Stimulated activated CD4-positive, alpha-beta T cell treated with anti-CD3 and anti-CD28 coated beads, Interleukin-15, amount 100 ng/mL, for 24 hours (primary cell): ENCODE data around the gene EMC9.
"Not testable (repeated sequence)": the region's sequence is repeated elsewhere in the genome, so short reads cannot be mapped to it uniquely, and the experiment has no call there.

Experiments used
- DNase-seq: peaks from one replicate; pipeline ENCODE4 v3.0.0-alpha.2; 2020

Gene EMC9

GRCh38 chr14:24106672-24107271 lies 34.6 kb downstream of the EMC9 start:
- no peak for DNase-seq

- DNase-seq: not testable (repeated sequence)
Observed at GRCh38 chr14:24105609-24106239, 35.7 kb downstream of the EMC9 start.

GRCh38 chr14:24103451-24103850 lies 37.9 kb downstream of the EMC9 start:
- no peak for DNase-seq

GRCh38 chr14:24102357-24103048 lies 38.9 kb downstream of the EMC9 start:
- no peak for DNase-seq

- no peak for DNase-seq
Observed at GRCh38 chr14:24100982-24101494, 40.4 kb downstream of the EMC9 start.

GRCh38 chr14:24100197-24100981 lies 41.0 kb downstream of the EMC9 start:
- no peak for DNase-seq

- DNase-seq: no peak
Observed at GRCh38 chr14:24098927-24099813, 42.2 kb downstream of the EMC9 start.

- no peak for DNase-seq
Observed at GRCh38 chr14:24098229-24098926, 43.0 kb downstream of the EMC9 start.

- DNase-seq: no peak
Observed at GRCh38 chr14:24096545-24097181, 44.7 kb downstream of the EMC9 start.

- DNase-seq: peak; percentile 81
Observed at GRCh38 chr14:24095271-24096068, 45.9 kb downstream of the EMC9 start.

GRCh38 chr14:24094841-24095270 lies 46.5 kb downstream of the EMC9 start:
- peak; percentile 14 for DNase-seq

GRCh38 chr14:24093901-24094840 lies 47.2 kb downstream of the EMC9 start, which contains the start of gene PCK2:
Gene PCK2, plus strand, starts transcription at chr14:24094311. Its CDS starts 95 bp downstream, at chr14:24094406.
- DNase-seq: peak; percentile 96

- DNase-seq: no peak
Observed at GRCh38 chr14:24093207-24093900, 48.0 kb downstream of the EMC9 start.

- no peak for DNase-seq
Observed at GRCh38 chr14:24092505-24093206, 48.7 kb downstream of the EMC9 start.

- no peak for DNase-seq
Observed at GRCh38 chr14:24092110-24092504, 49.3 kb downstream of the EMC9 start.

GRCh38 chr14:24089890-24090289 lies 51.5 kb downstream of the EMC9 start:
- no peak for DNase-seq
